Panc1 (cell line): ENCODE data around the gene GRM7. TPM values are rescaled to one million over a fixed set of nuclear protein-coding genes. Genes with fewer than 3 reads are reported as not detected.

Source experiments
- ATAC-seq: fragments of 200-7000 bp; cut with Tn5 transposase; 2 replicates; pipeline ENCODE4 v1.9.1; 2020; ENCODE audit warnings: mild to moderate bottlenecking, moderate library complexity
- BruUV-seq: library from RNA; stranded (reverse); fragments of 400-500 nt; replicated peaks from 2 replicates; lab custom pipeline; 2021; lab: Mats Ljungman, UMichigan
- CTCF ChIA-PET: fragments of 300-600 bp; sonication (Branson Sonifier 250); formaldehyde crosslinking; loops from one replicate; lab custom pipeline; 2022; ENCODE audit warnings: antibody characterized with exemption; lab: Charles Lee
- POLR2A ChIA-PET: fragments of 300-600 bp; sonication (Branson Sonifier 250); formaldehyde crosslinking; loops from one replicate; lab custom pipeline; 2022; ENCODE audit warnings: antibody characterized with exemption; lab: Charles Lee
- DNase-seq: peaks from one replicate; pipeline ENCODE4 v3.0.0-alpha.2; 2010; ENCODE audit warnings: low read depth, low spot score
- H3K27ac ChIP-seq: 2 replicates; pipeline ENCODE4 v1.5.1; 2011; ENCODE audit warnings: mild to moderate bottlenecking, low read length, inconsistent platforms
- H3K27me3 ChIP-seq: fragments of 200-500 bp; sonication (Bioruptor generic); 2 replicates; pipeline ENCODE4 v1.6.0; 2014; ENCODE audit warnings: low read length, inconsistent platforms; ENCODE audit not compliant: control insufficient read depth, insufficient read depth
- H3K36me3 ChIP-seq: fragments of 200-500 bp; sonication (Bioruptor generic); 2 replicates; pipeline ENCODE4 v1.5.1; 2014; ENCODE audit warnings: inconsistent platforms, mild to moderate bottlenecking, low read length, moderate library complexity; ENCODE audit not compliant: control insufficient read depth, insufficient read depth
- H3K4me1 ChIP-seq: 2 replicates; pipeline ENCODE4 v1.5.1; 2011; ENCODE audit warnings: inconsistent platforms, mild to moderate bottlenecking, low read length, moderate library complexity; ENCODE audit not compliant: control insufficient read depth, insufficient read depth
- H3K4me3 ChIP-seq, 2 experiments: 2 replicates each; pipeline ENCODE4 v1.5.1; 2011 to 2012; ENCODE audit warnings: low read depth in 2 of 2, low read length in 2 of 2, mild to moderate bottlenecking in 2 of 2, inconsistent platforms in 1 of 2, moderate library complexity in 1 of 2
- H3K9me3 ChIP-seq: fragments of 200-500 bp; sonication (Bioruptor generic); 2 replicates; pipeline ENCODE4 v1.5.1; 2014; ENCODE audit warnings: low read depth, mild to moderate bottlenecking, inconsistent platforms, low read length, moderate library complexity; ENCODE audit not compliant: control insufficient read depth, insufficient read depth
- CTCF ChIP-seq: fragments of 450-650 bp; IDR thresholded peaks from 2 replicates; pipeline ENCODE4 v1.5.1; 2017; ENCODE audit warnings: mild to moderate bottlenecking
- POLR2AphosphoS5 ChIP-seq: IDR thresholded peaks from 2 replicates; pipeline ENCODE4 v1.6.1; 2012; ENCODE audit warnings: mild to moderate bottlenecking, low read depth, low read length, moderate library complexity
- SIN3A ChIP-seq: IDR thresholded peaks from 2 replicates; pipeline ENCODE4 v1.6.1; 2012; ENCODE audit warnings: low read depth, mild to moderate bottlenecking, low read length, moderate library complexity, borderline replicate concordance; ENCODE audit not compliant: insufficient read depth
- TCF7L2 ChIP-seq: IDR thresholded peaks from 2 replicates; pipeline ENCODE4 v1.6.1; 2011; ENCODE audit warnings: mild to moderate bottlenecking, low read depth, low read length, inconsistent platforms
- in situ Hi-C: cut with HindIII; loops from 2 replicates; pipeline ENCODE4 v1.10.0; 2016; ENCODE audit warnings: low sequenced_read_pairs, low pct_unique_long_range_greater_than_20kb
- intact Hi-C: fragments of 100-400 bp; cut with micrococcal nuclease; formaldehyde crosslinking; loops from one replicate; pipeline ENCODE4 v1.10.0; 2022; ENCODE audit not compliant: unreplicated experiment
- total RNA-seq: library from RNA; stranded (reverse); gene quantifications from one replicate; pipeline ENCODE4 v1.2.1, GENCODE V29; 2021; ENCODE audit not compliant: unreplicated experiment
- TF ChIP-seq, protein P1 (sequence below), 2 experiments: IDR thresholded peaks; 2 replicates each; pipeline ENCODE4 v1.6.1; 2011 to 2012; ENCODE audit warnings: low read depth in 2 of 2, control low read depth in 1 of 2, low read length in 1 of 2, mild to moderate bottlenecking in 1 of 2, moderate library complexity in 1 of 2; ENCODE audit not compliant: insufficient read depth in 1 of 2

Gene GRM7
- total RNA-seq, 1 experiment from 2014 or later = not detected

GRCh38 chr3:7779331-7779730 lies 918.4 kb downstream of the GRM7 start:
- ATAC-seq (no peak), DNase-seq (no peak)
- no peak for TF ChIP-seq POLR2AphosphoS5
- no peak for TF ChIP-seq SIN3A
- TF ChIP-seq, protein P1, sequence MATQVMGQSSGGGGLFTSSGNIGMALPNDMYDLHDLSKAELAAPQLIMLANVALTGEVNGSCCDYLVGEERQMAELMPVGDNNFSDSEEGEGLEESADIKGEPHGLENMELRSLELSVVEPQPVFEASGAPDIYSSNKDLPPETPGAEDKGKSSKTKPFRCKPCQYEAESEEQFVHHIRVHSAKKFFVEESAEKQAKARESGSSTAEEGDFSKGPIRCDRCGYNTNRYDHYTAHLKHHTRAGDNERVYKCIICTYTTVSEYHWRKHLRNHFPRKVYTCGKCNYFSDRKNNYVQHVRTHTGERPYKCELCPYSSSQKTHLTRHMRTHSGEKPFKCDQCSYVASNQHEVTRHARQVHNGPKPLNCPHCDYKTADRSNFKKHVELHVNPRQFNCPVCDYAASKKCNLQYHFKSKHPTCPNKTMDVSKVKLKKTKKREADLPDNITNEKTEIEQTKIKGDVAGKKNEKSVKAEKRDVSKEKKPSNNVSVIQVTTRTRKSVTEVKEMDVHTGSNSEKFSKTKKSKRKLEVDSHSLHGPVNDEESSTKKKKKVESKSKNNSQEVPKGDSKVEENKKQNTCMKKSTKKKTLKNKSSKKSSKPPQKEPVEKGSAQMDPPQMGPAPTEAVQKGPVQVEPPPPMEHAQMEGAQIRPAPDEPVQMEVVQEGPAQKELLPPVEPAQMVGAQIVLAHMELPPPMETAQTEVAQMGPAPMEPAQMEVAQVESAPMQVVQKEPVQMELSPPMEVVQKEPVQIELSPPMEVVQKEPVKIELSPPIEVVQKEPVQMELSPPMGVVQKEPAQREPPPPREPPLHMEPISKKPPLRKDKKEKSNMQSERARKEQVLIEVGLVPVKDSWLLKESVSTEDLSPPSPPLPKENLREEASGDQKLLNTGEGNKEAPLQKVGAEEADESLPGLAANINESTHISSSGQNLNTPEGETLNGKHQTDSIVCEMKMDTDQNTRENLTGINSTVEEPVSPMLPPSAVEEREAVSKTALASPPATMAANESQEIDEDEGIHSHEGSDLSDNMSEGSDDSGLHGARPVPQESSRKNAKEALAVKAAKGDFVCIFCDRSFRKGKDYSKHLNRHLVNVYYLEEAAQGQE (IDR thresholded peaks at IDR 0.05; ENCODE audit: insufficient read depth in 1 of 2, low read depth in 2 of 2, low read length in 1 of 2) = no peak
- TF ChIP-seq CTCF = no peak
- no peak for TF ChIP-seq TCF7L2
- POLR2A ChIA-PET = no interaction called here
- intact Hi-C loops = no loop called here
- no TSS peak for BruUV-seq
- no peak overlapping the region for H3K4me3 ChIP-seq
- H3K36me3 ChIP-seq = no peaks in the 10 kb centered on the region
- H3K27me3 ChIP-seq = no peaks in the 10 kb centered on the region
- CTCF ChIA-PET = no interaction called here
- no peak overlapping the region for H3K27ac ChIP-seq
- in situ Hi-C loops = no loop called here
- H3K4me1 ChIP-seq = no peaks in the 10 kb centered on the region
- no peaks in the 10 kb centered on the region for H3K9me3 ChIP-seq

GRCh38 chr3:7781395-7781794 lies 920.5 kb downstream of the GRM7 start:
- Histone ChIP-seq H3K4me3 (no peak overlapping the region), H3K27ac (no peak overlapping the region), H3K9me3 (no peaks in the 10 kb centered on the region), H3K36me3 (no peaks in the 10 kb centered on the region), H3K27me3 (no peaks in the 10 kb centered on the region), H3K4me1 (no peaks in the 10 kb centered on the region)
- no TSS peak for BruUV-seq
- CTCF ChIA-PET = no interaction called here
- ATAC-seq (no peak), DNase-seq (no peak)
- intact Hi-C loops (no loop called here), in situ Hi-C loops (no loop called here)
- TF ChIP-seq CTCF = no peak
- no peak for TF ChIP-seq TCF7L2
- no peak for TF ChIP-seq POLR2AphosphoS5
- TF ChIP-seq, protein P1 (IDR thresholded peaks at IDR 0.05; ENCODE audit: insufficient read depth in 1 of 2, low read depth in 2 of 2, low read length in 1 of 2) = no peak
- TF ChIP-seq SIN3A = no peak
- POLR2A ChIA-PET = no interaction called here
